Osteocyte (in vitro differentiated cells): ENCODE results near the gene EPYC. TPM values are rescaled to one million over a fixed set of nuclear protein-coding genes. Genes with fewer than 3 reads are reported as not detected.

Experiments
- DNase-seq: peaks from one replicate; pipeline ENCODE4 v3.0.0; 2021; ENCODE audit warnings: mixed read lengths; ENCODE audit not compliant: unreplicated experiment; ENCODE audit errors: extremely low spot score
- H3K27ac Mint-ChIP-seq: one replicate; pipeline ENCODE4 v1.8.0; 2021; ENCODE audit warnings: mild to moderate bottlenecking, mixed read lengths; ENCODE audit not compliant: unreplicated experiment
- H3K27me3 Mint-ChIP-seq: one replicate; pipeline ENCODE4 v1.8.0; 2021; ENCODE audit warnings: mixed read lengths; ENCODE audit not compliant: unreplicated experiment
- H3K36me3 Mint-ChIP-seq: one replicate; pipeline ENCODE4 v1.8.0; 2021; ENCODE audit warnings: mixed read lengths; ENCODE audit not compliant: unreplicated experiment
- H3K4me1 Mint-ChIP-seq: one replicate; pipeline ENCODE4 v1.8.0; 2021; ENCODE audit warnings: mixed read lengths; ENCODE audit not compliant: unreplicated experiment
- H3K4me3 Mint-ChIP-seq: one replicate; pipeline ENCODE4 v1.8.0; 2021; ENCODE audit warnings: mild to moderate bottlenecking, moderate library complexity, mixed read lengths; ENCODE audit not compliant: unreplicated experiment
- H3K9me3 Mint-ChIP-seq: one replicate; pipeline ENCODE4 v1.8.0; 2021; ENCODE audit warnings: mixed read lengths; ENCODE audit not compliant: unreplicated experiment
- total RNA-seq: library from RNA; stranded (reverse); gene quantifications from 2 replicates; pipeline ENCODE4 v1.2.1, GENCODE V29; 2021
- TF ChIP-seq, protein P1 (sequence below): fragments of 200-600 bp; sonication (generic); IDR thresholded peaks from 2 replicates; pipeline ENCODE4 v1.5.0; 2021; ENCODE audit warnings: antibody characterized with exemption, mild to moderate bottlenecking, moderate library complexity

The EPYC gene
- total RNA-seq, 1 donor from 2014 or later = not detected

DNA sequence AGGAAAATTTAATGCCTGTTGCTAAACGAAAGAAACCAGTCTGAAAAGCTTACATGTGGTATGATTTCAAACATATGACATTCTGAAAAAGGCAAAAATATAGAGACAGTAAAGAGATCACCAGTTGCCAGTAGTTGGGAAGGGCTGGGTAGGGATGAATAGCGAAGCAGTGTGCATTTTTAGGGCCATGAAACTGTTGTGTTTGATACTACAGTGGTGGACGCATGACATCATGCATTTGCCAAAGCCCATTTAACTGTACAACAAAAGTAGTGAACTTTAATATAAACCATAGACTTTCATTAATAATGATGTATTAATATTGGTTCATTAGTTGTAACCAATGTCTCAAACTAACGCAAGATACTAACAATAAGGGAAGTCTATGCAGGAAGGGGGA, 14.7 kb upstream of the EPYC start:
- no peak overlapping the region for H3K27ac Mint-ChIP-seq
- peaks cover 14% of the 10 kb centered on the region for H3K4me1 Mint-ChIP-seq
- H3K9me3 Mint-ChIP-seq = no peaks in the 10 kb centered on the region
- no peaks in the 10 kb centered on the region for H3K36me3 Mint-ChIP-seq
- no peaks in the 10 kb centered on the region for H3K27me3 Mint-ChIP-seq
- TF ChIP-seq, protein P1, sequence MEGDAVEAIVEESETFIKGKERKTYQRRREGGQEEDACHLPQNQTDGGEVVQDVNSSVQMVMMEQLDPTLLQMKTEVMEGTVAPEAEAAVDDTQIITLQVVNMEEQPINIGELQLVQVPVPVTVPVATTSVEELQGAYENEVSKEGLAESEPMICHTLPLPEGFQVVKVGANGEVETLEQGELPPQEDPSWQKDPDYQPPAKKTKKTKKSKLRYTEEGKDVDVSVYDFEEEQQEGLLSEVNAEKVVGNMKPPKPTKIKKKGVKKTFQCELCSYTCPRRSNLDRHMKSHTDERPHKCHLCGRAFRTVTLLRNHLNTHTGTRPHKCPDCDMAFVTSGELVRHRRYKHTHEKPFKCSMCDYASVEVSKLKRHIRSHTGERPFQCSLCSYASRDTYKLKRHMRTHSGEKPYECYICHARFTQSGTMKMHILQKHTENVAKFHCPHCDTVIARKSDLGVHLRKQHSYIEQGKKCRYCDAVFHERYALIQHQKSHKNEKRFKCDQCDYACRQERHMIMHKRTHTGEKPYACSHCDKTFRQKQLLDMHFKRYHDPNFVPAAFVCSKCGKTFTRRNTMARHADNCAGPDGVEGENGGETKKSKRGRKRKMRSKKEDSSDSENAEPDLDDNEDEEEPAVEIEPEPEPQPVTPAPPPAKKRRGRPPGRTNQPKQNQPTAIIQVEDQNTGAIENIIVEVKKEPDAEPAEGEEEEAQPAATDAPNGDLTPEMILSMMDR = no peak
- no peak overlapping the region for H3K4me3 Mint-ChIP-seq
- DNase-seq = no peak

- no peak overlapping the region for H3K27ac Mint-ChIP-seq
- no peak for DNase-seq
- no peaks in the 10 kb centered on the region for H3K27me3 Mint-ChIP-seq
- H3K4me1 Mint-ChIP-seq = peaks cover 4% of the 10 kb centered on the region
- TF ChIP-seq, protein P1 = no peak
- no peaks in the 10 kb centered on the region for H3K36me3 Mint-ChIP-seq
- no peaks in the 10 kb centered on the region for H3K9me3 Mint-ChIP-seq
- no peak overlapping the region for H3K4me3 Mint-ChIP-seq
These were observed 12.9 kb upstream of the EPYC start for GRCh38 chr12:91017511-91018263.

DNA sequence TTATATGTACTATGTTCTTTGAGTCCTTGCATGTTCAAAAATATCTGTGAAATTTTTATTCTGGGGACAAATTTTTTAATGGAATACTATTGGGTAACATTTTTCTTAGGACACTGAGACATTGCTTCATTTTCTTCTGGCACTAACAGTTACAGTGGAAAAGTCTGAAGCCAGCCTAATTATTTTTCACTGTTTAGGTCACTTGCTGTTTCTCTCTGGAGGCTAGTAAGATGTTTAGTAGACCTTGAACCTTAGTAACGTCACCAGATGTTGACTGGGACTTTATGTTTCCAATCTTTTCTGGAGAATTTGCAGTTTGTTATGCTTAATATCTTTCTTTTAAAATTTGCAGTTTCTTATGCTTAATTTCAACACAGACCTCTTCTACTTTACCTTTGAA, 12.3 kb upstream of the EPYC start:
- H3K9me3 Mint-ChIP-seq = no peaks in the 10 kb centered on the region
- no peak for DNase-seq
- H3K4me3 Mint-ChIP-seq = no peak overlapping the region
- peaks cover 3% of the 10 kb centered on the region for H3K4me1 Mint-ChIP-seq
- TF ChIP-seq, protein P1 = no peak
- H3K27ac Mint-ChIP-seq = no peak overlapping the region
- H3K36me3 Mint-ChIP-seq = no peaks in the 10 kb centered on the region
- H3K27me3 Mint-ChIP-seq = no peaks in the 10 kb centered on the region

DNA sequence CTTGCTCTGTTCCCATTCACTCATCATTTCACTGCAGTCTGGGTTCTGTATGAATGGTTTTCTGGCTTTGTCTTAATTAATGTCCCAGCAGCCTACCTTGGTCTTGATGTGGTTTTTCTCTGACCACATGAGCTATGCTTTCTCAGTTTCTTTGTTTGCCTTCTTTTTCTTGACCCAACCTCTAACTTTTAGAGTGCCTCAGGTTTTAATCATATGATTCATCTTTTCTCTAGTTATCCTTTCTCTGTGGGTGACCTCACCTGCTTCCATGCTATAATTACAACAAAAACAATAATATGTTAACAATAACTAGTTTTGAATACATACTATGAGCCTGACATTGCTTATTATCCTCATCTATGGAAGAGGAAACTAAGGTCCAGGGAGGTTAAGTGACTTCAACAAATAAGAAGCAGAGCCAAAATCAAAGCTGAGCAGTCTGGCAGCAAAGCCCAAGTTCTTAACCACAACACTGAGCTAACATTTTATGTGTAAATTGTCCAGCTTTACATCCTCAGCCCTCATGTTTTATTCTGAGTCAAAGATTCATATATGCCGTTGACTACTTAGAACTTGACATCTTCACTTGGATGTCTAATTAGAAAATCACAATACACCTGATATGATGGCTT, 4.7 kb upstream of the EPYC start:
- H3K27ac Mint-ChIP-seq = no peak overlapping the region
- H3K27me3 Mint-ChIP-seq = no peaks in the 10 kb centered on the region
- TF ChIP-seq, protein P1 = no peak
- no peaks in the 10 kb centered on the region for H3K36me3 Mint-ChIP-seq
- no peak for DNase-seq
- no peaks in the 10 kb centered on the region for H3K9me3 Mint-ChIP-seq
- peaks cover 1% of the 10 kb centered on the region for H3K4me1 Mint-ChIP-seq
- no peak overlapping the region for H3K4me3 Mint-ChIP-seq

- Mint-ChIP-seq H3K27ac (no peak overlapping the region), H3K9me3 (no peaks in the 10 kb centered on the region), H3K27me3 (no peaks in the 10 kb centered on the region)
These were observed 2.9 kb upstream of the EPYC start for GRCh38 chr12:91007531-91008290.

More at GRCh38 chr12:91007531-91008290, 2.9 kb upstream of the EPYC start:
- TF ChIP-seq, protein P1 = no peak
- Mint-ChIP-seq H3K36me3 (no peaks in the 10 kb centered on the region), H3K4me3 (no peak overlapping the region), H3K4me1 (peaks cover 1% of the 10 kb centered on the region)
- no peak for DNase-seq
